K562 (cell line): ENCODE results near the gene RTF2. TPM values are rescaled to one million over a fixed set of nuclear protein-coding genes. Genes with fewer than 3 reads are reported as not detected.
"Not testable (repeated sequence)": the region's sequence is repeated elsewhere in the genome, so short reads cannot be mapped to it uniquely, and the experiment has no call there.

Experiments
- ATAC-seq: fragments of 200-7000 bp; cut with Tn5 transposase; 3 replicates; pipeline ENCODE4 v1.9.1; 2020; ENCODE audit warnings: moderate library complexity
- BruUV-seq: library from RNA; stranded (reverse); fragments of 400-500 nt; replicated peaks from 2 replicates; lab custom pipeline; 2021; lab: Mats Ljungman, UMichigan
- CTCF ChIA-PET: fragments of 300-600 bp; formaldehyde crosslinking; extraction: SDS; loops from one replicate; lab custom pipeline; 2021; ENCODE audit warnings: low intra/inter-chr PET ratio; lab: Yijun Ruan, JAX
- POLR2A ChIA-PET: fragments of 300-600, 350-650 bp; sonication (Branson Sonifier 250); formaldehyde crosslinking; extraction: SDS; loops from one replicate; lab custom pipeline; 2021; ENCODE audit warnings: antibody characterized with exemption, inconsistent platforms; lab: Yijun Ruan, JAX
- DNase-seq, 4 experiments: peaks; one replicate each; pipeline versions ENCODE4 v3.0.0 to v3.0.0-alpha.2; 2011 to 2018; ENCODE audit warnings: low spot score in 3 of 4, mixed read lengths in 3 of 4; ENCODE audit errors: extremely low read depth in 1 of 4
- FAIRE-seq: peaks from 2 replicates; lab custom pipeline; 2011; peaks lifted over from hg19 to GRCh38; lab: Jason Lieb, UNC
- H2AFZ ChIP-seq: 2 replicates; pipeline ENCODE4 v1.6.0; 2011; ENCODE audit warnings: low read depth, low read length, control low read depth, inconsistent platforms
- H3K27ac ChIP-seq: fragments of 200-600 bp; 3 replicates; pipeline ENCODE4 v1.8.0; 2011; ENCODE audit warnings: low read depth, mild to moderate bottlenecking, control low read depth, inconsistent platforms, low read length, moderate library complexity, mixed read lengths; ENCODE audit errors: extremely low read depth
- H3K27me3 ChIP-seq, 2 experiments: fragments of 300-600 bp in 1 of 2; 2 replicates in 1 of 2; 3 replicates in 1 of 2; pipeline versions ENCODE4 v1.6.0 to v1.8.0; 2011; ENCODE audit warnings: inconsistent platforms in 2 of 2, low read length in 2 of 2, mild to moderate bottlenecking in 1 of 2, mixed read lengths in 1 of 2, moderate library complexity in 1 of 2; ENCODE audit not compliant: control insufficient read depth in 2 of 2, insufficient read depth in 2 of 2
- H3K36me3 ChIP-seq: fragments of 300-600 bp; 3 replicates; pipeline ENCODE4 v1.8.0; 2011; ENCODE audit warnings: mild to moderate bottlenecking, low read length, inconsistent platforms; ENCODE audit not compliant: control insufficient read depth, insufficient read depth
- H3K4me1 ChIP-seq, 2 experiments: fragments of 200-600 bp in 1 of 2; replicated peaks in 1 of 2; 2 replicates in 1 of 2; 3 replicates in 1 of 2; pipeline versions ENCODE4 v1.5.1 to v1.8.0; 2011; ENCODE audit warnings: inconsistent platforms in 2 of 2, low read length in 2 of 2, mild to moderate bottlenecking in 1 of 2, mixed read lengths in 1 of 2, moderate library complexity in 1 of 2; ENCODE audit not compliant: control insufficient read depth in 2 of 2, insufficient read depth in 2 of 2
- H3K4me2 ChIP-seq: 2 replicates; pipeline ENCODE4 v1.6.1; 2011; ENCODE audit warnings: low read length, control low read depth, inconsistent platforms, mixed read lengths; ENCODE audit not compliant: insufficient read depth
- H3K4me3 ChIP-seq: fragments of 200-600 bp; sonication (generic), shearing (Covaris generic); 2 replicates; pipeline ENCODE4 v1.5.1; 2016; ENCODE audit warnings: control low read depth, inconsistent platforms
- H3K79me2 ChIP-seq: fragments of 200-600 bp; 3 replicates; pipeline ENCODE4 v1.8.0; 2011; ENCODE audit warnings: low read length, inconsistent platforms; ENCODE audit not compliant: control insufficient read depth, insufficient read depth
- H3K9ac ChIP-seq, 2 experiments: 2 replicates each; pipeline versions ENCODE4 v1.6.0 to v1.6.1; 2011; ENCODE audit warnings: low read depth in 2 of 2, low read length in 2 of 2, control low read depth in 1 of 2, inconsistent platforms in 1 of 2, mild to moderate bottlenecking in 1 of 2, mixed read lengths in 1 of 2; ENCODE audit not compliant: insufficient read depth in 1 of 2
- H3K9me1 ChIP-seq: one replicate; pipeline ENCODE4 v1.6.0; 2011; ENCODE audit warnings: inconsistent platforms, mild to moderate bottlenecking, low read length, moderate library complexity; ENCODE audit not compliant: control insufficient read depth, insufficient read depth
- H3K9me3 ChIP-seq: replicated peaks from 2 replicates; pipeline ENCODE4 v1.5.1; 2011; ENCODE audit warnings: low read depth, low read length, inconsistent platforms; ENCODE audit not compliant: control insufficient read depth, insufficient read depth
- H4K20me1 ChIP-seq: replicated peaks from 2 replicates; pipeline ENCODE4 v1.6.1; 2011; ENCODE audit warnings: low read length, inconsistent platforms, mixed read lengths; ENCODE audit not compliant: control insufficient read depth, insufficient read depth
- TRIM28 ChIP-seq: fragments of 450-650 bp; IDR thresholded peaks from 2 replicates; pipeline ENCODE4 v1.6.1; 2017
- U2AF1 ChIP-seq: fragments of 200-400 bp; formaldehyde crosslinking; optimal IDR thresholded peaks from 2 replicates; pipeline ENCODE3; 2017; ENCODE audit warnings: mild to moderate bottlenecking, low read depth, low read length, moderate library complexity
- ZNF79 ChIP-seq: fragments of 250-450 bp; sonication (Bioruptor Pico); IDR thresholded peaks from 2 replicates; pipeline ENCODE4 v1.4.0; 2020; ENCODE audit warnings: low read depth, mild to moderate bottlenecking, moderate library complexity
- WGBS: fragments of 100-300 bp; shearing (Covaris generic); methylation state at CpG from one replicate; pipeline ENCODE4 v1.1.6; 2016; ENCODE audit warnings: low coverage, mixed read lengths; ENCODE audit not compliant: insufficient coverage; ENCODE audit errors: missing lambda C conversion rate; 5-methylcytosine and 5-hydroxymethylcytosine counted together
- in situ Hi-C: fragments of 300-500 bp; cut with MboI; formaldehyde crosslinking; loops from 4 replicates; pipeline ENCODE4 v1.15.0; 2018; ENCODE audit warnings: inconsistent platforms, mixed read lengths
- intact Hi-C: fragments of 100-400 bp; cut with micrococcal nuclease; formaldehyde crosslinking; loops from 2 replicates; pipeline ENCODE4 v1.14.2; 2022
- polyA plus RNA-seq, 8 experiments: library from polyadenylated mRNA; depleted of rRNA in 4 of 8; stranded (reverse) in 5 of 8; unstranded in 3 of 8; fragments of >200 nt; fragmentation: Nextera tagmentation in 2 of 8; fragmentation: Illumina TruSeq in 1 of 8; extraction: Ambion mirVana in 2 of 8; extraction: Trizol in 1 of 8; gene quantifications; 2 replicates each; pipeline versions ENCODE4 v1.2.1 to v1.2.3, GENCODE V29; 2011 to 2014; ENCODE audit warnings: inconsistent platforms in 1 of 8, missing spikeins in 1 of 8
- total RNA-seq, 7 experiments: library from RNA; depleted of rRNA in 6 of 7; stranded (reverse); fragments of >200 nt in 6 of 7; fragmentation: Illumina TruSeq in 2 of 7; extraction: Trizol in 2 of 7; gene quantifications; 2 replicates each; pipeline versions ENCODE4 v1.2.1 to v1.2.3, GENCODE V29; 2011 to 2021; ENCODE audit warnings: low replicate concordance in 1 of 7

The RTF2 gene
- total and polyA plus RNA-seq, 9 of the 15 experiments (the other 6 are each of a cell fraction or from before 2014, with no cell fraction given), result 67.0 to 177 (median 84.9) TPM

DNA sequence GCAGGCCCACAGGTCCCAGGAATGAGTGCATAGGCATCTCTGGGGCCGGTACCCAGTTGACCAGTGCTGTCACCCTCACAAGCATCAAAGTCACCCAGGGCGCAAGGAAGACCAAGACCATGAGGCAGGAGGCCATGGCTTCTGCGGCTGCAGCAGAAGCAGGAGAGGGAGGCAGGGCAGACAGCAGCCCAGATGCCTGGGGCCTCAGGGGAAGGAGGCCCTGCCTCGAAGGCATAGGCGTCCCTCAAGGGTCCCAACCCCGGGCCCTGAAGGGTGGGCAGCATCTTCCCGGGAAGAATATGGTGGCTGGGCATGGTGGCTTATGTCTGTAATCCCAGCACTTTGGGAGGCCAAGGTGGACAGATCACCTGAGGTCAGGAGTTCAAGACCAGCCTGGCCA, 59.1 kb downstream of the RTF2 start:
- WGBS, result 0% methylated on average over 6 of the region's 7 CpGs
- Histone ChIP-seq H3K9me3 (no peaks in the 10 kb centered on the region), H3K4me3 (no peak overlapping the region), H3K4me2 (no peak overlapping the region), H3K79me2 (no peaks in the 10 kb centered on the region), H3K27ac (no peak overlapping the region), H3K4me1 (no peaks in the 10 kb centered on the region; a peak in 1 of 5 replicates), H3K27me3 (peaks cover 5 to 8% of the 10 kb centered on the region in 2 experiments; a peak in 4 of 5 replicates), H3K9ac (no peak overlapping the region), H4K20me1 (no peaks in the 10 kb centered on the region), H2AFZ (no peak overlapping the region), H3K36me3 (no peaks in the 10 kb centered on the region), H3K9me1 (no peaks in the 10 kb centered on the region)
- POLR2A ChIA-PET, result no interaction called here
- TF ChIP-seq TRIM28, result no peak
- no peak for TF ChIP-seq ZNF79 (CRISPR knock-in tag)
- no peak for TF ChIP-seq U2AF1
- in situ Hi-C loops (no loop called here), intact Hi-C loops (no loop called here)
- DNase-seq (no peak), FAIRE-seq (no peak), ATAC-seq (no peak)
- BruUV-seq, result no TSS peak
- CTCF ChIA-PET, result no interaction called here

GRCh38 chr20:56532946-56533345, 64.5 kb downstream of the RTF2 start, which contains the start of gene FAM209B:
TSS of gene FAM209B (plus strand) at chr20:56533246. CDS start at chr20:56533342, 96 bp downstream.
- CTCF ChIA-PET, H3K36me3 ChIP-seq, H3K4me3 ChIP-seq, H3K27ac ChIP-seq, ATAC-seq, H3K4me2 ChIP-seq, H3K79me2 ChIP-seq, H3K9me1 ChIP-seq, intact Hi-C loops, POLR2A ChIA-PET, H2AFZ ChIP-seq, H4K20me1 ChIP-seq, H3K9ac ChIP-seq, FAIRE-seq, H3K4me1 ChIP-seq, BruUV-seq, H3K9me3 ChIP-seq, DNase-seq, in situ Hi-C loops: not testable (repeated sequence)
- H3K27me3 ChIP-seq, result peaks cover 0 to 24% of the 10 kb centered on the region in 2 experiments; a peak in 2 of 5 replicates
- 2% methylated on average over 8 of the region's 9 CpGs for WGBS
